Glutamatergic neuron (in vitro differentiated cells): ENCODE results near the gene ANK3. TPM values are rescaled to one million over a fixed set of nuclear protein-coding genes. Genes with fewer than 3 reads are reported as not detected.

Experiments
- DNase-seq: peaks from one replicate; pipeline ENCODE4 v3.0.0; 2022
- H3K27ac Mint-ChIP-seq: one replicate; pipeline ENCODE4 v1.8.0; 2020; ENCODE audit warnings: mild to moderate bottlenecking, mixed read lengths, inconsistent platforms; ENCODE audit not compliant: unreplicated experiment
- H3K27me3 Mint-ChIP-seq: one replicate; pipeline ENCODE4 v1.8.0; 2020; ENCODE audit warnings: mild to moderate bottlenecking, moderate library complexity, mixed read lengths, inconsistent platforms; ENCODE audit not compliant: unreplicated experiment
- H3K36me3 Mint-ChIP-seq: one replicate; pipeline ENCODE4 v1.8.0; 2020; ENCODE audit warnings: mild to moderate bottlenecking, mixed read lengths, inconsistent platforms; ENCODE audit not compliant: unreplicated experiment
- H3K4me1 Mint-ChIP-seq: one replicate; pipeline ENCODE4 v1.8.0; 2020; ENCODE audit warnings: mild to moderate bottlenecking, low read depth, mixed read lengths, inconsistent platforms; ENCODE audit not compliant: unreplicated experiment
- H3K4me3 Mint-ChIP-seq: one replicate; pipeline ENCODE4 v1.8.0; 2020; ENCODE audit warnings: mild to moderate bottlenecking, mixed read lengths, inconsistent platforms; ENCODE audit not compliant: unreplicated experiment
- H3K9me3 Mint-ChIP-seq: one replicate; pipeline ENCODE4 v1.8.0; 2020; ENCODE audit warnings: mild to moderate bottlenecking, moderate library complexity, mixed read lengths, inconsistent platforms; ENCODE audit not compliant: unreplicated experiment
- CTCF ChIP-seq: fragments of 200-600 bp; sonication (generic); IDR thresholded peaks from one replicate; pipeline ENCODE4 v1.5.0; 2021; ENCODE audit not compliant: partially characterized antibody, unreplicated experiment
- total RNA-seq: library from RNA; stranded (reverse); fragmentation: NEBNext Ultra II Directional; extraction: Animal tissue kit (Norgen Biotek cat#: 25700); gene quantifications from one replicate; pipeline ENCODE4 v1.2.1, GENCODE V29; 2021; ENCODE audit not compliant: unreplicated experiment

The ANK3 gene
- total RNA-seq, 1 donor from 2014 or later = 84.9 TPM

- no peak for DNase-seq
- Mint-ChIP-seq H3K27ac (no peak overlapping the region), H3K9me3 (no peaks in the 10 kb centered on the region), H3K4me1 (no peaks in the 10 kb centered on the region), H3K36me3 (no peaks in the 10 kb centered on the region), H3K4me3 (no peak overlapping the region), H3K27me3 (no peaks in the 10 kb centered on the region)
- no peak for TF ChIP-seq CTCF
Measured at GRCh38 chr10:60310740-60311139, 78.9 kb downstream of the ANK3 start.

GRCh38 chr10:60309891-60310290, 79.8 kb downstream of the ANK3 start:
- no peak overlapping the region for H3K4me3 Mint-ChIP-seq
- no peaks in the 10 kb centered on the region for H3K9me3 Mint-ChIP-seq
- DNase-seq = no peak
- H3K27ac Mint-ChIP-seq = no peak overlapping the region
- peaks cover 4% of the 10 kb centered on the region for H3K4me1 Mint-ChIP-seq
- no peaks in the 10 kb centered on the region for H3K36me3 Mint-ChIP-seq
- no peak for TF ChIP-seq CTCF
- H3K27me3 Mint-ChIP-seq = no peaks in the 10 kb centered on the region

- peaks cover 4% of the 10 kb centered on the region for H3K4me1 Mint-ChIP-seq
- no peaks in the 10 kb centered on the region for H3K9me3 Mint-ChIP-seq
- no peaks in the 10 kb centered on the region for H3K36me3 Mint-ChIP-seq
- no peak for TF ChIP-seq CTCF
- H3K27ac Mint-ChIP-seq = no peak overlapping the region
- H3K4me3 Mint-ChIP-seq = no peak overlapping the region
- no peaks in the 10 kb centered on the region for H3K27me3 Mint-ChIP-seq
- no peak for DNase-seq
Measured at GRCh38 chr10:60309371-60309770, 80.3 kb downstream of the ANK3 start.

- Mint-ChIP-seq H3K4me1 (peaks cover 8% of the 10 kb centered on the region), H3K27me3 (no peaks in the 10 kb centered on the region), H3K27ac (no peak overlapping the region), H3K4me3 (no peak overlapping the region), H3K36me3 (no peaks in the 10 kb centered on the region), H3K9me3 (no peaks in the 10 kb centered on the region)
- no peak for DNase-seq
- no peak for TF ChIP-seq CTCF
Measured at GRCh38 chr10:60305380-60305892, 84.2 kb downstream of the ANK3 start.

GRCh38 chr10:60304829-60305379, 84.8 kb downstream of the ANK3 start:
- no peaks in the 10 kb centered on the region for H3K9me3 Mint-ChIP-seq
- H3K27ac Mint-ChIP-seq = no peak overlapping the region
- no peak for DNase-seq
- H3K4me3 Mint-ChIP-seq = no peak overlapping the region
- H3K27me3 Mint-ChIP-seq = no peaks in the 10 kb centered on the region
- H3K4me1 Mint-ChIP-seq = peaks cover 12% of the 10 kb centered on the region
- no peaks in the 10 kb centered on the region for H3K36me3 Mint-ChIP-seq
- TF ChIP-seq CTCF = no peak
